Cardiac fibroblast (primary cell): ENCODE data around the gene TGFB2.
A peak's percentile ranks its signal among the peaks of the same experiment; 100 is the strongest.

Source experiments
- DNase-seq, 2 donors: peaks; one replicate each; pipeline versions ENCODE4 v3.0.0 to v3.0.0-alpha.2; 2010; ENCODE audit warnings: low read depth in 2 of 2
- H3K4me3 ChIP-seq, 2 donors: replicated peaks in 1 of 2; 1 replicate in 1 of 2; 2 replicates in 1 of 2; pipeline ENCODE4 v1.5.1; 2011; ENCODE audit warnings: low read depth in 2 of 2, low read length in 2 of 2, mild to moderate bottlenecking in 2 of 2, moderate library complexity in 1 of 2
- TF ChIP-seq, protein P1 (sequence below): IDR thresholded peaks from one replicate; pipeline ENCODE4 v1.5.1; 2011; ENCODE audit warnings: low read depth, mild to moderate bottlenecking, low read length, inconsistent platforms

Gene TGFB2

GRCh38 chr1:218349348-218350034 lies 4.4 kb downstream of the TGFB2 start:
- peak overlapping the region in 1 of 2 donors; percentile 71 for H3K4me3 ChIP-seq
- TF ChIP-seq, protein P1, sequence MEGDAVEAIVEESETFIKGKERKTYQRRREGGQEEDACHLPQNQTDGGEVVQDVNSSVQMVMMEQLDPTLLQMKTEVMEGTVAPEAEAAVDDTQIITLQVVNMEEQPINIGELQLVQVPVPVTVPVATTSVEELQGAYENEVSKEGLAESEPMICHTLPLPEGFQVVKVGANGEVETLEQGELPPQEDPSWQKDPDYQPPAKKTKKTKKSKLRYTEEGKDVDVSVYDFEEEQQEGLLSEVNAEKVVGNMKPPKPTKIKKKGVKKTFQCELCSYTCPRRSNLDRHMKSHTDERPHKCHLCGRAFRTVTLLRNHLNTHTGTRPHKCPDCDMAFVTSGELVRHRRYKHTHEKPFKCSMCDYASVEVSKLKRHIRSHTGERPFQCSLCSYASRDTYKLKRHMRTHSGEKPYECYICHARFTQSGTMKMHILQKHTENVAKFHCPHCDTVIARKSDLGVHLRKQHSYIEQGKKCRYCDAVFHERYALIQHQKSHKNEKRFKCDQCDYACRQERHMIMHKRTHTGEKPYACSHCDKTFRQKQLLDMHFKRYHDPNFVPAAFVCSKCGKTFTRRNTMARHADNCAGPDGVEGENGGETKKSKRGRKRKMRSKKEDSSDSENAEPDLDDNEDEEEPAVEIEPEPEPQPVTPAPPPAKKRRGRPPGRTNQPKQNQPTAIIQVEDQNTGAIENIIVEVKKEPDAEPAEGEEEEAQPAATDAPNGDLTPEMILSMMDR: no peak
- peak in 1 of 2 donors; percentile 48 for DNase-seq

- peak overlapping the region in 1 of 2 donors; percentile 71 for H3K4me3 ChIP-seq
- TF ChIP-seq, protein P1: no peak
- no peak for DNase-seq
Observed at GRCh38 chr1:218350035-218350525, 4.9 kb downstream of the TGFB2 start.

DNA sequence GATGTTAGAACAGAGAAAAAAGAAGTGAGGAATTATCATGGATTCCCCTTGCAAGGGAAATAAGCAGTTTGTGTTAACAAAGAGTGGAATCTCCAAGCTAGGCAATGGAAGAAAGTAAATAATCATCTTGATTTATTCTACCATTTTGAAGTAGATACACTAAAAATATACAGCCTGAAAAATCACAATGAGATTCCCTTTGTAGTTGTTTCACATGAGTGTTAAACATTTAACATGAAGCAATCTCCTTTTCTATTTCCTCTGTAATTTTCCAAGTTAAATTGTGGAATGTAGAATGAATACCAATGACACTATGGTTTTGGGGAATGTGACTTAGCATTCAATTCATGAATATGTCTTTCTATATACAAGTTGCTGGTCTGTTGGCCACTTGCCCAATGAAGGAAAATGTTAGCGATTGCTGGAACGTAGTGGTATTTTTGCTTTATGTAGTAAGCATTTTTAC lies 5.7 kb downstream of the TGFB2 start:
- TF ChIP-seq, protein P1: no peak
- DNase-seq: peak; percentile 80 to 88
- H3K4me3 ChIP-seq: peak overlapping the region; percentile 1 to 42

GRCh38 chr1:218351391-218352074 lies 6.4 kb downstream of the TGFB2 start:
- peak; percentile 81 to 84 for DNase-seq
- TF ChIP-seq, protein P1: peak; percentile 73
- peak overlapping the region; percentile 25 to 42 for H3K4me3 ChIP-seq

DNA sequence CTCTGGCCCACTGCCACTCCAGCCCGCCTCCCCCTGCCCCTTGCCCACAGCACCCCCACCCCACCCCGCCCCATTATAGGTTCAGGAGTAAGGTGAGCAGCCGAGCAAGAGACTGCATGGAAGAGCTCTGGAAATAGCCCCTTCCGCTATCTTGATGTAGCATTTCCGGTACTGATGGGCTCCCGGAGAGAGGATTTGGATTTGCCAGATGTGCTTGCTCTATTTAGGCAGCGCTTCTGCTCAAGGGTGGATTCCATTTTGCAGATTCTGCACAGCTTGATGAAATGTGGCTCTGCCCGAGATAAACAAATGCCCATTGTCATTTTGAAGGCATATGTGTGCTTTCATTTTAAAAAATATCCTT lies 6.9 kb downstream of the TGFB2 start:
- no peak for DNase-seq
- H3K4me3 ChIP-seq: no peak overlapping the region
- TF ChIP-seq, protein P1: no peak

DNA sequence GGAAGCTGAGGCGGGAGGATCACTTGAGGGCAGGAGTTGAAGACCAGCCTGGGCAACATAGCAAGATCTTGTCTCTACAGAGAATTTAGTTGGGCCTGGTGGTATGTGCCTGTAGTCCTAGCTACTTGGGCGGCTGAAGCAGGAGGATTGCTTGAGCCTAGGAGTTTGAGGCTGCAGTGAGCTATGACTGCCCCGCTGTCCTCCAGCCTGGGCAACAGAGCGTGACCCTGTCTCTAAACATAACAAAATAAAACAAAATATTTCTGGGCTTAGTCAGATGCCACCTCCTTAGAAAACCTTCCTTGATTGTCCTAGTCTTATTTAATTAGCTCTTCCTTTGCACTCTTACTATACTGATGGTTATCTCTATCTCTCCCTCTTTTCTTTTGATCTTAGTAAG lies 8.5 kb downstream of the TGFB2 start:
- TF ChIP-seq, protein P1: no peak
- no peak overlapping the region for H3K4me3 ChIP-seq
- no peak for DNase-seq
